Spleen (tissue), 11 donors: ENCODE measurements around the gene ITIH1. TPM values are rescaled to one million over a fixed set of nuclear protein-coding genes. Genes with fewer than 3 reads are reported as not detected.

Source experiments
- DNase-seq: peaks from one replicate; pipeline ENCODE4 v3.0.0-alpha.2; 2020
- H3K27ac ChIP-seq, 8 donors: fragments of 200-600 bp; sonication (generic) in 7 of 8; 1 replicate in 4 of 8; 2 replicates in 4 of 8; pipeline versions ENCODE4 v1.5.0 to v1.8.0; 2016 to 2021; ENCODE audit warnings: inconsistent platforms in 4 of 8, mild to moderate bottlenecking in 4 of 8, moderate library complexity in 1 of 8
- H3K27me3 ChIP-seq, 7 donors: fragments of 200-600 bp; sonication (generic) in 6 of 7; replicated peaks in 1 of 7; 1 replicate in 4 of 7; 2 replicates in 3 of 7; pipeline versions ENCODE4 v1.5.0 to v1.8.0; 2016 to 2021; ENCODE audit warnings: inconsistent platforms in 3 of 7, mild to moderate bottlenecking in 1 of 7
- H3K36me3 ChIP-seq, 6 donors: fragments of 200-600 bp; sonication (generic) in 5 of 6; 1 replicate in 4 of 6; 2 replicates in 2 of 6; pipeline versions ENCODE4 v1.5.0 to v1.8.0; 2016 to 2021; ENCODE audit warnings: inconsistent platforms in 2 of 6
- H3K4me1 ChIP-seq, 6 donors: fragments of 200-600 bp; sonication (generic) in 5 of 6; 1 replicate in 3 of 6; 2 replicates in 3 of 6; pipeline versions ENCODE4 v1.5.0 to v1.8.0; 2016 to 2021; ENCODE audit warnings: inconsistent platforms in 3 of 6
- H3K4me3 ChIP-seq, 8 donors: fragments of 200-600 bp; sonication (generic) in 7 of 8; 1 replicate in 4 of 8; 2 replicates in 4 of 8; pipeline versions ENCODE4 v1.5.0 to v1.8.0; 2016 to 2021; ENCODE audit warnings: inconsistent platforms in 4 of 8, mild to moderate bottlenecking in 4 of 8, moderate library complexity in 2 of 8
- H3K9me3 ChIP-seq, 8 donors: fragments of 200-600 bp; sonication (generic) in 7 of 8; 1 replicate in 4 of 8; 2 replicates in 4 of 8; pipeline versions ENCODE4 v1.5.0 to v1.8.0; 2016 to 2021; ENCODE audit warnings: inconsistent platforms in 4 of 8
- POLR2A ChIP-seq, 3 donors: fragments of 450-650 bp; IDR thresholded peaks; one replicate each; pipeline ENCODE4 v1.5.1; 2017; ENCODE audit warnings: antibody characterized with exemption in 3 of 3, mild to moderate bottlenecking in 1 of 3
- POLR2AphosphoS5 ChIP-seq, 3 donors: sonication (generic); formaldehyde crosslinking; IDR thresholded peaks; one replicate each; pipeline ENCODE4 v1.5.1; 2017; ENCODE audit warnings: antibody characterized with exemption in 3 of 3
- WGBS, 5 donors: extraction: QIAGEN DNeasy Blood & Tissue Kit in 3 of 5; methylation state at CpG; one replicate each; pipeline versions ENCODE4 v1.1.5 to v1.1.7; 2013 to 2018; 5-methylcytosine and 5-hydroxymethylcytosine counted together
- intact Hi-C: fragments of 100-400 bp; cut with DNase I; formaldehyde crosslinking; loops from one replicate; pipeline ENCODE4 v1.15.0; 2023; ENCODE audit warnings: low total_unique reads
- polyA plus RNA-seq, 3 donors: library from polyadenylated mRNA; stranded (reverse); fragments of 200-250 nt; gene quantifications; one replicate each; pipeline ENCODE4 v1.2.1, GENCODE V29; 2013
- total RNA-seq, 7 donors: library from RNA; depleted of rRNA in 3 of 7; stranded (reverse); fragments of >200 nt in 3 of 7; fragmentation: NEBNext Ultra II Directional in 4 of 7; extraction: Animal tissue kit (Norgen Biotek cat#: 25700) in 4 of 7; gene quantifications; one replicate each; pipeline versions ENCODE4 v1.1.0 to v1.2.1, GENCODE V29; 2016 to 2021
- TF ChIP-seq, protein P1 (sequence below), 11 experiments: fragments of 200-600 bp in 7 of 11; fragments of 450-650 bp in 4 of 11; sonication (generic) in 4 of 11; IDR thresholded peaks in 8 of 11; conservative IDR thresholded peaks in 3 of 11; 1 replicate in 7 of 11; 2 replicates in 4 of 11; pipeline versions ENCODE4 v1.4.0 to v1.8.0; 2016 to 2021; ENCODE audit warnings: antibody characterized with exemption in 11 of 11, inconsistent platforms in 4 of 11, mild to moderate bottlenecking in 1 of 11
- donor health status: healthy with polysubstance abuse.
- donor health status: DM: no; HTN: no; CAD: no; lungs with moderate emphysema.
- donor health status: DM: no; HTN: no; CAD: no.
- donor health status: Bipolar disorder and iron deficiency.
- donor health status: healthy.
- donor health status: DM: no; HTN: no; CAD: no.
- donor health status: DM: yes; HTN: yes; CAD: no.

ITIH1 gene
- total and polyA plus RNA-seq, 10 donors: 0.65 to 11.4 (median 2.6) TPM

GRCh38 chr3:52763466-52763865 lies 13.9 kb upstream of the ITIH1 start:
- H3K9me3 ChIP-seq: no peaks in the 10 kb centered on the region
- H3K27me3 ChIP-seq: no peaks in the 10 kb centered on the region
- H3K27ac ChIP-seq: peak overlapping the region in 4 of 8 donors; percentile 7 to 69 (median 50)
- peaks cover 2 to 100% (median 73%) of the 10 kb centered on the region in 6 donors for H3K36me3 ChIP-seq
- intact Hi-C loops: no loop called here
- TF ChIP-seq POLR2AphosphoS5 (IDR thresholded peaks at IDR 0.05): no peak
- peaks cover 0 to 5% (median 0%) of the 10 kb centered on the region in 6 donors for H3K4me1 ChIP-seq
- no peak overlapping the region for H3K4me3 ChIP-seq
- DNase-seq: no peak
- WGBS, 5 donors: 84 to 95% (median 89%) methylated on average over 2 of the region's 2 CpGs

GRCh38 chr3:52769786-52770455 lies 7.5 kb upstream of the ITIH1 start:
- H3K36me3 ChIP-seq: peaks cover 0 to 37% (median 27%) of the 10 kb centered on the region in 6 donors
- intact Hi-C loops: no loop called here
- peaks cover 9 to 34% (median 22%) of the 10 kb centered on the region in 6 donors for H3K4me1 ChIP-seq
- peak overlapping the region; percentile 82 to 94 (median 91) for H3K4me3 ChIP-seq
- H3K9me3 ChIP-seq: no peaks in the 10 kb centered on the region
- H3K27ac ChIP-seq: peak overlapping the region in 4 of 8 donors; percentile 80 to 88 (median 86)
- H3K27me3 ChIP-seq: no peaks in the 10 kb centered on the region
- no peak for DNase-seq
- TF ChIP-seq POLR2AphosphoS5 (IDR thresholded peaks at IDR 0.05) (no peak), POLR2A (IDR thresholded peaks at IDR 0.05) (no peak)
- TF ChIP-seq, protein P1, sequence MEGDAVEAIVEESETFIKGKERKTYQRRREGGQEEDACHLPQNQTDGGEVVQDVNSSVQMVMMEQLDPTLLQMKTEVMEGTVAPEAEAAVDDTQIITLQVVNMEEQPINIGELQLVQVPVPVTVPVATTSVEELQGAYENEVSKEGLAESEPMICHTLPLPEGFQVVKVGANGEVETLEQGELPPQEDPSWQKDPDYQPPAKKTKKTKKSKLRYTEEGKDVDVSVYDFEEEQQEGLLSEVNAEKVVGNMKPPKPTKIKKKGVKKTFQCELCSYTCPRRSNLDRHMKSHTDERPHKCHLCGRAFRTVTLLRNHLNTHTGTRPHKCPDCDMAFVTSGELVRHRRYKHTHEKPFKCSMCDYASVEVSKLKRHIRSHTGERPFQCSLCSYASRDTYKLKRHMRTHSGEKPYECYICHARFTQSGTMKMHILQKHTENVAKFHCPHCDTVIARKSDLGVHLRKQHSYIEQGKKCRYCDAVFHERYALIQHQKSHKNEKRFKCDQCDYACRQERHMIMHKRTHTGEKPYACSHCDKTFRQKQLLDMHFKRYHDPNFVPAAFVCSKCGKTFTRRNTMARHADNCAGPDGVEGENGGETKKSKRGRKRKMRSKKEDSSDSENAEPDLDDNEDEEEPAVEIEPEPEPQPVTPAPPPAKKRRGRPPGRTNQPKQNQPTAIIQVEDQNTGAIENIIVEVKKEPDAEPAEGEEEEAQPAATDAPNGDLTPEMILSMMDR (IDR thresholded peaks at IDR 0.05 in 8 of 11, conservative IDR thresholded peaks at IDR 0.05 in 3 of 11): no peak
- WGBS, 5 donors: 22 to 35% (median 28%) methylated on average over 13 of the region's 13 CpGs

GRCh38 chr3:52770496-52771333 lies 6.7 kb upstream of the ITIH1 start, which contains the start of gene NEK4:
NEK4 (minus strand) TSS chr3:52770940; CDS start chr3:52770746, 194 bp downstream.
- Histone ChIP-seq H3K27ac (peak within 1 kb of the TSS; percentile 22 to 88 (median 84)), H3K4me3 (peak within 1 kb of the TSS; percentile 82 to 94 (median 91)), H3K4me1 (peaks cover 9 to 34% (median 22%) of the 10 kb centered on the region in 6 donors), H3K9me3 (no peaks in the 10 kb centered on the region), H3K36me3 (peaks cover 0 to 29% (median 19%) of the 10 kb centered on the region in 6 donors), H3K27me3 (no peaks in the 10 kb centered on the region)
- intact Hi-C loops: no loop called here
- DNase-seq: peak; percentile 98
- 1 to 2% (median 1%) methylated on average over 27 to 67 of the region's 67 CpGs for WGBS, 5 donors
- TF ChIP-seq POLR2A (IDR thresholded peaks at IDR 0.05) (peak in 1 of 3 donors; percentile 69), POLR2AphosphoS5 (IDR thresholded peaks at IDR 0.05) (peak; percentile 88 to 96 (median 92))
- TF ChIP-seq, protein P1 (IDR thresholded peaks at IDR 0.05 in 8 of 11, conservative IDR thresholded peaks at IDR 0.05 in 3 of 11): peak in 4 of 11 experiments; percentile 9 to 29 (median 26)

DNA sequence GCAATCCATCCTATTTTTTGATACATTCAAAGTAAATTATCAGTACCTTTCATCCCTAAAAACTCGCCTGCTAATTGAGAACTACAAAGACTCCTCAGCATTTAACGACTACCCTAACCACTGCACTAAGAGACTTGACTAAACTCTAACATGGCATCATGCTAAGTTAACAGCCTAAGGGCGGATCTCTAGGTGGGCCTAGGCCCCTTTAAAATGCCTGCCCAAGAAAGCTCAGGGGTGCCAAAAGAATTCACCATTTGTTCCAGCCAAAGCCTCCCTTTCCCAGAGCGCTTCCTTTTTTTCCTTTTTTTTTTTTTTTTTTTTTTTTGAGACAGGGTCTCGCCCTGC lies 6.1 kb upstream of the ITIH1 start:
- peaks cover 9 to 34% (median 22%) of the 10 kb centered on the region in 6 donors for H3K4me1 ChIP-seq
- no peaks in the 10 kb centered on the region for H3K27me3 ChIP-seq
- H3K9me3 ChIP-seq: no peaks in the 10 kb centered on the region
- TF ChIP-seq, protein P1 (IDR thresholded peaks at IDR 0.05 in 8 of 11, conservative IDR thresholded peaks at IDR 0.05 in 3 of 11): no peak
- TF ChIP-seq POLR2A (IDR thresholded peaks at IDR 0.05) (no peak), POLR2AphosphoS5 (IDR thresholded peaks at IDR 0.05) (no peak)
- no peak for DNase-seq
- WGBS, 5 donors: 59 to 74% (median 69%) methylated on average over 5 of the region's 5 CpGs
- peaks cover 0 to 23% (median 14%) of the 10 kb centered on the region in 6 donors for H3K36me3 ChIP-seq
- H3K4me3 ChIP-seq: peak overlapping the region; percentile 82 to 94 (median 91)
- peak overlapping the region; percentile 22 to 88 (median 84) for H3K27ac ChIP-seq
- intact Hi-C loops: no loop called here
